GM19452 (cell line): ENCODE measurements around the gene CACFD1.

ENCODE experiments used
- ATAC-seq: cut with Tn5 transposase; IDR thresholded peaks from one replicate; pipeline ENCODE4 v1.9.1; 2021; ENCODE audit not compliant: unreplicated experiment

Gene CACFD1

DNA sequence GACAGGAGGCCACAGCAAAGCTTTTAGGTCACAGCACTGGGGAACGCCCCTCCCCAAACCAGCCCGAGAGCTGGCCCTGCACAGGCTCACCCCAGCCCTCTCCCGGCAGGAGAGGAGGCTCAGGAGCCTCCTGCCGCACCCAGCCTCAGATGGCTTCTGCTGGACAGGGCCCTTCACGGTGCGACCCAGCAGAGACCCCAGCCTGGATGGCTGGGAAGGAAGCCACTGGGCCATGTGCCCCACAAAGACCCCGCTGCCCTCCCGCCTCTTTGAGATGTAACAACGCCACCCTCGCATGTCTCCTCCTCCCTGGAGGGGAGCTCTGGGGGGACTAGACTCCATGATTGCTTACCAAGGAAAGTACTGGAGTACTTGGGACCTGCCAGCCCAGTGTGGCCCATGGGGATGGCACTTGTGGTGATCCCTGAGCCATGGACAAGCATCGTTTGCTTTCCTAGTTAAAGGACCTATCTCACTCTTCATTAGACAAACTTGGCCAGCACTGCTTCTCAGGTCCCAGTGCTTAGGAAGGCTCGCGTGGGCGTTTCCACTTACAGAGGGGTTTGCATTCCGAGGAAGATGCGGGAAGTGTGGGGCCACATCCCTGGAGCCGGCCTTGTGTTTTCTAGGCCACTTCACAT is 56.0 kb downstream of the CACFD1 start:
- no peak for ATAC-seq

DNA sequence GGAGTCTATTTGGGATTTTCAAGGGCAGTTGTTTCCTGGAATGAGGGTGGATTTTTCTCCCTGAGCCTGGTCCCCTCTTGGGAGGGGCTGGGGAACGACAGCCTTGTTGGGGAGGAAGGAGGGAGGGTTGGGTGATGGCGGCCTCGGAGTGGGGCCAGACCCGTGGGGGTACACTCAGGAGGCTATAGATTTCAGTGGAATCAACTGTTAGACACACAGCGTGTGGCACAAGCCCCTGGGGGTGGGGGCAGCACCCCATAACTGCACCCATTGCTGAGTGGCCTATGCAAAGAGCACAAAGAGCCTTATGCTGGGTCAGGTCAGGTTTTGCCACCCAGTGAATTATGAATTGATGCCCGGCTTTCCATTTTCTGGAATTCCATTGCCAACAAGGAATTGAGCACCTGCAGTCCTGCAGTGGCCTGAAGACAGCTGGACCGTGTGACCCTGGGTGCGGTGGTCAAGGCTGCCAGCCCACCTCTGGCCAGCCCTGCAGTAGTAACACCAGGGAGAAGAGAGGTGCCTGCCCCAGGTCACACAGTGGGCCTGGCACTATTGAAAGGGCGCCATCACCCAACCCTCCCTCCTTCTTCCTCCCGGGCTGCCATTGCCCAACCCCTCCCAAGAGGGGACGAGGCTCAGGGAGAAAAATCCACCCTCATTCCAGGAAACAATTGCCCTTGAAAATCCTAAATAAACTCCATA is 56.6 kb downstream of the CACFD1 start:
- ATAC-seq = no peak

DNA sequence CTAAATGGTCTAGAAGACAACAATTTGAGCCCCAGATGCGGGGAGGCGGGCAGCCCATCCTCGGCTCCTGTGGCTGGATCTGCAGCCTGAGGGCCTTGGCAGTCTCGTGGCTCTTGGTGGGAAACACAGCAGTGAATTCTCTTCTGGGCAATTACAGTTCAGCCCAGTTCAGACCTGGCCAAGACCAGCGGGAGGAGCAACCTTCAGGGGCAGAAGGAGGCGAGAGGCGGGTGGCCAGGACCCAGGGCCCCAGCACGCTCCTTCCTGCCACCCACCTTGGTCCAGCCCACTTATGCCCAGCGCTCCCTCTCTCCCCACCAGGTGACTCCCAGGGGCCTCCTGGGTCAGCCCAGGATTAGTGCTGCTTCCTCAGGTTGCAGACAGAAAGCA is 57.2 kb downstream of the CACFD1 start:
- no peak for ATAC-seq

DNA sequence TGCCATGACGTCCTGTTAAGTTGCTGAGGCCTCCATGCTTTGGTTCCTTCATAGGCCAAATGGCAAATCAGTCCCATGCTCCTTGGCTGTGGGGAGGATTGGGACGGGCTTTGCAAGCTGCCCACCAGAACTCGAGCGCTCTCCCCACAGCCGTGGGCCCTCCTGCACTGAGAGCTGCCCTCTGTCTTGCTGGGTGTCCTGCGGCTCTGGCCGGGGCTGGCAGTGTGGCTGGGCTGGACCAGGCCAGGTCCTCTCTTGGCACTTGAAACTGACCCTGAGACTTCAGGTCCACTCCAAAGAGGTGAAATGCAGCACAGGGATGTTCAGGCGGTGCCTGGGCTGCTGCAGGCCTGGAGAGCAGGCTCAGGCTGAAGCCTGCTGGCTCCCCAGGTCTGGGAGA is 57.9 kb downstream of the CACFD1 start:
- no peak for ATAC-seq

DNA sequence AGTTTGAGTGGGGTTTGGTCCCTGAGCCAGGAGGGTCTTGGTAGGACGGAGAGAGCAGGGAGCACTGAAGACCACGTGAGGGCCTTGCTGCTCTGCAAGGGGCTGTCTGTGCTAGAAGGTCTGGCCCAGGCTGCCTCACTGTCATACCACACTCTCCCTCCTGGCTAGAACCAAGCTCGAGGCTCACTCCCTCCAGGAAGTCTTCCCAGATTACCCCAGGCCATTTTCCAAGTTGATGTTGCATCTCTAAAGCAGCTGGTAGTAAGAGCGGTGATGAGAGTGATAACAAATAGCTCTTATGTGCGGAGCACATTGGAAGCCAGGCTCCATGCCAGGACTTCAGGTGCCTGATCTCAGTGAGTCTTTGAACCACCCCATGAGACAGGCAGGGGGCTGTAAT is 58.4 kb downstream of the CACFD1 start:
- ATAC-seq = no peak

DNA sequence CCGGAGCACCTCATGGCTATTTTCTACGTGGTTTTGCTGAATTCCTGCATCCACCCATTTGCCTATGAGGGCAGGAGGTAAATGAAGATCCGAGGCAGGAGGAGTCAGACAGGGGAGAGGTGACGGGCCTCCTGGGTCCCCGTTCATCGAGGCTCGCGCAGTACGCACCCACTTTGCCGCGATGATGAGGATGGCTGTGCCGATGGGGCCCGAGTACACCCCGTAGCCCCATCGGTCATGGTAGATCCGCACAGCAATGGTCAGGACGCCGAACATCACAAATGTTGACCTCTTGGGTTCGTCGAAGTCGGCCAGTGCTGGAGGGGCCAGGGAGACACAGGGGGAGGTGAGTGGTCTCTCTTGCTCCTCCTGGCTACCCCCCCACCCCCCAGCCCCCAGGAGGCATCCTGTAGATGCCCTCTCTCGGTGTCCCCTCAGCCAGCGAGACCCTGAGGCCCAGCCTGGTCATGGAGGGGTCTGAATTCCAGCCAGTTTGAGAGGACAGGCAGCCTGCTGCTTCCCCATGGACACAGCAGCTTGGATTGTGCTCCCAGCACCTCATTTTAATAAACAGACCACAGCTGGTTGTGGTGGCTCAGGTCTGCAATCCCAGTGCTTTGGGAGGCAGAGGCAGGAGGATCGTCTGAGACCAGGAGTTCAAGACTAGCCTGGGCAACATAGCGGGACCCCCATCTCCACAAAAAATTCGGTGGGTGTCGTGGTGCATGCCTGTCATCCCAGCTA is 59.1 kb downstream of the CACFD1 start:
- ATAC-seq = no peak

DNA sequence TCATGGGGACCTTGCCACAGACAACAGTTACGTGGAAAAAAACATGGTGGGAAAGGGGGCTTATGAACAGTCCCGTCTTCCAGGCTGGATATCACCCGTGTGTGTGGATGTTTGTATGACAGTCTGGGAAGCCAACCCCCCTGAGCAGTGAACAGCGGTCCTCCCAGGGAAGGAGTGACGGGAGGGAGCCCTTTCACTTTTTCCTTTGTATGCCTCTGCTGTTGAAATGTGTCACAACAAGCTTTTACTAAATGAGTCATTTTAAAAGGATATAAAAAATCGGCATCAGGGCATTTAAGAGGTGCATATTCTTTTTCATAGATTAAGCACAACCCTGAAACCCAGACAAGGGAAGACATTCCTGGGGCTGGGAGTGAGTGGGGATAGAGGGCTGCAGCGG is 59.9 kb downstream of the CACFD1 start:
- ATAC-seq = no peak

DNA sequence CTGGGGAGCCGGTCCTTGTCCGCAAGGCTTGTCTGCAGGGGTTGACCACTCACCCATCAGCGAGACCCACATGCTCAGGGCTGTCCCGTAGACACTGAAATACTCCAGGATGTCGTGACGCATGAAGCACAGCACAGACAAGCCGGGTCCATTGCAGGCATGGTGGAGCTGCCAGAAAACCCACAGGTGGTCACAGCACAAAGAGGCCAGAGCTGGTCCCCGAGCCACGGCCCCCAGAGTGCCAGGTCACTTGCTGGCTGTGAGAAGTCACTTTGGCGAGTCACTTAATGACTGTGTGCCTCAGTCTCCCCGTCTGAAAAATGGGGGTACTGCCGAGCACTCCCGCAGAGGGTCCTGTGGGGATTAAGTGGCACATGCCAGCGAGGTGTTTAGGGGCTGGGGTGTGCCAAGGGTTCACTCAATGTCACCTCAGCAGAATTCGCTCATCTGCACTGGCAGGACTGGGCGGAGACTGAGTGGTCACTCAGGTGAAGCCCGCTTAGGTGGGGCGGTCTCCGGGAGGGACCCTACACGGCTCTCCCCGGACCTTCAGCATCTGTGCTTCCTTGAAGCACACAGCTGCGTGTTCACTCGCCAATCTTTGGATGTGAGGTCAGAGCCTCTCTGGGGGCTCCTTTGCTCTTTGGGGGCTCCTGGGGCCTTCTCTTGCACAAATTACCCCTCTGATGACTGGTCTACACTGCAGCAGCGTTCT is 60.5 kb downstream of the CACFD1 start:
- no peak for ATAC-seq
